Lung (tissue), 12 donors: ENCODE data around the gene UQCRQ. TPM values are rescaled to one million over a fixed set of nuclear protein-coding genes. Genes with fewer than 3 reads are reported as not detected.

Experiments
- ATAC-seq: fragments of 200-7000 bp; cut with Tn5 transposase; one replicate; pipeline ENCODE4 v1.9.1; 2020; ENCODE audit warnings: moderate number of reproducible peaks; ENCODE audit not compliant: insufficient read depth, low FRiP score
- DNase-seq, 3 donors: peaks; one replicate each; pipeline ENCODE4 v3.0.0-alpha.2; 2013 to 2017
- H3K27ac ChIP-seq, 2 donors: one replicate each; pipeline ENCODE4 v1.5.1; 2013; ENCODE audit warnings: mild to moderate bottlenecking in 2 of 2, moderate library complexity in 2 of 2, control low read depth in 1 of 2, inconsistent platforms in 1 of 2, low read depth in 1 of 2, low read length in 1 of 2
- H3K27me3 ChIP-seq, 3 donors: one replicate each; pipeline ENCODE4 v1.5.1; 2013; ENCODE audit warnings: low read length in 2 of 3; ENCODE audit not compliant: control insufficient read depth in 3 of 3, insufficient read depth in 3 of 3
- H3K36me3 ChIP-seq, 4 donors: one replicate each; pipeline ENCODE4 v1.5.1; 2013; ENCODE audit warnings: low read length in 4 of 4, mild to moderate bottlenecking in 1 of 4, moderate library complexity in 1 of 4; ENCODE audit not compliant: control insufficient read depth in 4 of 4, insufficient read depth in 4 of 4
- H3K4me1 ChIP-seq, 5 donors: one replicate each; pipeline ENCODE4 v1.5.1; 2013; ENCODE audit warnings: low read length in 5 of 5, mild to moderate bottlenecking in 2 of 5, moderate library complexity in 1 of 5; ENCODE audit not compliant: control insufficient read depth in 5 of 5, insufficient read depth in 5 of 5
- H3K4me3 ChIP-seq: one replicate; pipeline ENCODE4 v1.5.1; 2013; ENCODE audit warnings: mild to moderate bottlenecking, control low read depth, moderate library complexity
- H3K9ac ChIP-seq, 2 donors: one replicate each; pipeline ENCODE4 v1.5.1; 2013; ENCODE audit warnings: low read length in 2 of 2, control low read depth in 1 of 2; ENCODE audit not compliant: insufficient read depth in 1 of 2
- H3K9me3 ChIP-seq, 4 donors: one replicate each; pipeline ENCODE4 v1.5.1; 2013; ENCODE audit warnings: low read length in 3 of 4, mild to moderate bottlenecking in 1 of 4, moderate library complexity in 1 of 4; ENCODE audit not compliant: control insufficient read depth in 4 of 4, insufficient read depth in 3 of 4
- WGBS, 2 donors: extraction: QIAGEN DNeasy Blood & Tissue Kit; methylation state at CpG; one replicate each; pipeline ENCODE4 v1.1.7; 2013; 5-methylcytosine and 5-hydroxymethylcytosine counted together
- polyA plus RNA-seq, 2 donors: library from polyadenylated mRNA; stranded (reverse); fragments of 200-250 nt; gene quantifications; one replicate each; pipeline ENCODE4 v1.2.1, GENCODE V29; 2013
- total RNA-seq, 2 donors: library from RNA; depleted of rRNA in 1 of 2; stranded (reverse); fragments of >200 nt in 1 of 2; gene quantifications; one replicate each; pipeline ENCODE4 v1.2.1, GENCODE V29; 2014 to 2021
- TF ChIP-seq, protein P1 (sequence below): IDR thresholded peaks from 2 replicates; pipeline ENCODE4 v1.5.1; 2012; ENCODE audit warnings: mild to moderate bottlenecking; ENCODE audit errors: control extremely low read depth, extremely low read depth
- donor health status: control.
- donor health status: control.
- donor health status: Bipolar disorder and iron deficiency.
- donor health status: healthy.
- donor health status: DM: yes; HTN: yes; CAD: no.

Gene UQCRQ
- total and polyA plus RNA-seq, 4 donors = 99.0 to 528 (median 296) TPM

DNA sequence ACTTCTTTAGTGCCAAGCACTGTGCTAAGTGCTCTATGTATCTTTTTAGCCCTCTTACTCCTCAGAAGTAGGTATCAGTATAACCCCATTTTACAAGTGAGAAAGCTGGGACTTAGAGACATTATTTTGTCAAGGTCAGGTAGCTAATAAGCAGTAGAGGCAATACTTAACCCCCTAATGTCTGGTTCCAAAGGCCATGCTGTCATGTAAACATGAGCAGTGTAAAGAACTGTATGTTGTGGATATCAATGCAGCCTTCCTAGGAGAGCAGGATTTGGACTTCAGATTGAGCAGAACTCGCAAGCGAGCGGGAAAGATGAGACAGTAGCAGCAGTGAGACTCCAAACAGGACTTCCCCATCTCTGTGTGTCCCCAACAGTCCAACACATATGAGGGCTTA lies 32.4 kb upstream of the UQCRQ start:
- no peak for ATAC-seq
- Histone ChIP-seq H3K36me3 (no peaks in the 10 kb centered on the region), H3K27me3 (peaks cover 0 to 7% (median 5%) of the 10 kb centered on the region in 3 donors), H3K4me1 (peaks cover 0 to 6% (median 0%) of the 10 kb centered on the region in 5 donors), H3K9me3 (peaks cover 0 to 2% (median 0%) of the 10 kb centered on the region in 4 donors), H3K9ac (no peak overlapping the region), H3K4me3 (no peak overlapping the region), H3K27ac (no peak overlapping the region)
- DNase-seq = no peak
- TF ChIP-seq, protein P1, sequence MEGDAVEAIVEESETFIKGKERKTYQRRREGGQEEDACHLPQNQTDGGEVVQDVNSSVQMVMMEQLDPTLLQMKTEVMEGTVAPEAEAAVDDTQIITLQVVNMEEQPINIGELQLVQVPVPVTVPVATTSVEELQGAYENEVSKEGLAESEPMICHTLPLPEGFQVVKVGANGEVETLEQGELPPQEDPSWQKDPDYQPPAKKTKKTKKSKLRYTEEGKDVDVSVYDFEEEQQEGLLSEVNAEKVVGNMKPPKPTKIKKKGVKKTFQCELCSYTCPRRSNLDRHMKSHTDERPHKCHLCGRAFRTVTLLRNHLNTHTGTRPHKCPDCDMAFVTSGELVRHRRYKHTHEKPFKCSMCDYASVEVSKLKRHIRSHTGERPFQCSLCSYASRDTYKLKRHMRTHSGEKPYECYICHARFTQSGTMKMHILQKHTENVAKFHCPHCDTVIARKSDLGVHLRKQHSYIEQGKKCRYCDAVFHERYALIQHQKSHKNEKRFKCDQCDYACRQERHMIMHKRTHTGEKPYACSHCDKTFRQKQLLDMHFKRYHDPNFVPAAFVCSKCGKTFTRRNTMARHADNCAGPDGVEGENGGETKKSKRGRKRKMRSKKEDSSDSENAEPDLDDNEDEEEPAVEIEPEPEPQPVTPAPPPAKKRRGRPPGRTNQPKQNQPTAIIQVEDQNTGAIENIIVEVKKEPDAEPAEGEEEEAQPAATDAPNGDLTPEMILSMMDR = no peak
- WGBS, 2 donors = 96 to 97% methylated on average over 3 of the region's 3 CpGs

DNA sequence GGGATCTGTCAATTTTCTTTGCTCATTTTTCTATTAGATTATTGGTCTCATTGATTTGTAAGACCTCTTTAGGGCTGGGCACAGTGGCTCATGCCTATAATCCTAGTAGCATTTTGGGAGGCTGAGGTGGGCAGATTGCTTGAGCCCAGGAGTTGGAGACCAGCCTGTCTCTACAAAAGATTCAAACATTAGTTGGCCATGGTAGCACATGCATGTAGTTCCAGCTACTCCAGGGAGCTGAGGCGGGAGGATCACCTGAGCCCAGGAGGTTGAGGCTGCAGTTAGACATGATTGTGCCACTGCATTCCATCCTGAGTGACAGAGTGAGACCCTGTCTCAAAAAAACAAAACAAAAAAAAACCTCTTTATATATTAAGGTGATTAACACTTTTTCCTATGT lies 29.6 kb upstream of the UQCRQ start:
- no peak for ATAC-seq
- DNase-seq = no peak
- H3K27ac ChIP-seq = no peak overlapping the region
- H3K36me3 ChIP-seq = no peaks in the 10 kb centered on the region
- peaks cover 0 to 9% (median 0%) of the 10 kb centered on the region in 5 donors for H3K4me1 ChIP-seq
- no peak overlapping the region for H3K4me3 ChIP-seq
- no peak overlapping the region for H3K9ac ChIP-seq
- TF ChIP-seq, protein P1 = no peak
- 88 to 98% methylated on average over 1 of the region's 1 CpG for WGBS, 2 donors
- H3K9me3 ChIP-seq = no peaks in the 10 kb centered on the region
- no peaks in the 10 kb centered on the region for H3K27me3 ChIP-seq

DNA sequence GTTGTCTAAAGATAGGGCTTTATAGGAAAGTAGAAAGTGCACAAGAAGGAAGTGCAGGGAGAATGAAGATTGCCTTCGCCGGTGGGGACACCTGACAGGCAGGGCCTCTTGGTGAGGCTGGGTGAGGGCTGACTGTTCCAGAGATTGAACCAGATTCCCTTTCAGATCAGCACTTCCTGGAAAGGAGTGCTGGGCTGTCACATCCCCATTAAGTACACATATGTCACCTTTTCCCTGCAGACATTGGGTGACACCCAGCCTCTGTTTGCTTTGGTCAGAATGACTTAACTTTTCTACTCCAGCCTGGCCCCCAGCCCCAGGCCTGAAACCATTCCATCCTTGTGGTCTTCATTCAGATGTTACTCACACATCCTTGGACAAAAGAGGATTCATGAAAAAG lies 28.6 kb upstream of the UQCRQ start:
- Histone ChIP-seq H3K9ac (no peak overlapping the region), H3K9me3 (no peaks in the 10 kb centered on the region), H3K27ac (no peak overlapping the region), H3K4me3 (no peak overlapping the region), H3K27me3 (no peaks in the 10 kb centered on the region), H3K4me1 (peaks cover 0 to 9% (median 0%) of the 10 kb centered on the region in 5 donors), H3K36me3 (no peaks in the 10 kb centered on the region)
- WGBS, 2 donors = 48 to 60% methylated on average over 2 of the region's 2 CpGs
- TF ChIP-seq, protein P1 = no peak
- ATAC-seq = no peak
- DNase-seq = no peak
